Mesendoderm (in vitro differentiated cells): ENCODE measurements around the gene TSPAN33.

Experiments
- DNase-seq: peaks from one replicate; pipeline ENCODE4 v3.0.0; 2013
- H2AK5ac ChIP-seq: 2 replicates; pipeline ENCODE4 v1.6.1; 2013; ENCODE audit warnings: low read length, inconsistent platforms
- H2BK120ac ChIP-seq: 2 replicates; pipeline ENCODE4 v1.6.1; 2013; ENCODE audit warnings: low read depth, mild to moderate bottlenecking, low read length, moderate library complexity, mixed read lengths
- H2BK15ac ChIP-seq: replicated peaks from 2 replicates; pipeline ENCODE4 v1.6.1; 2013; ENCODE audit warnings: low read depth, mild to moderate bottlenecking, moderate library complexity
- H2BK5ac ChIP-seq: 2 replicates; pipeline ENCODE4 v1.6.1; 2013; ENCODE audit warnings: low read length, inconsistent platforms
- H3K18ac ChIP-seq: 2 replicates; pipeline ENCODE4 v1.6.1; 2013; ENCODE audit warnings: mild to moderate bottlenecking, low read length, mixed read lengths
- H3K23ac ChIP-seq: one replicate; pipeline ENCODE4 v1.6.1; 2013; ENCODE audit warnings: low read length
- H3K27ac ChIP-seq: 2 replicates; pipeline ENCODE4 v1.5.1; 2013; ENCODE audit warnings: low read depth, mild to moderate bottlenecking, inconsistent platforms, low read length, moderate library complexity
- H3K27me3 ChIP-seq: 2 replicates; pipeline ENCODE4 v1.6.1; 2013; ENCODE audit warnings: low read length, control low read depth, mild to moderate bottlenecking, inconsistent platforms; ENCODE audit not compliant: insufficient read depth, poor library complexity
- H3K36me3 ChIP-seq: 2 replicates; pipeline ENCODE4 v1.6.1; 2013; ENCODE audit warnings: low read length, inconsistent platforms; ENCODE audit not compliant: control insufficient read depth, insufficient read depth
- H3K4ac ChIP-seq: one replicate; pipeline ENCODE4 v1.6.1; 2013; ENCODE audit warnings: low read depth, mild to moderate bottlenecking, low read length, moderate library complexity
- H3K4me1 ChIP-seq: 2 replicates; pipeline ENCODE4 v1.6.1; 2013; ENCODE audit warnings: low read depth, low read length, inconsistent platforms; ENCODE audit not compliant: control insufficient read depth
- H3K4me2 ChIP-seq: 2 replicates; pipeline ENCODE4 v1.6.1; 2013; ENCODE audit warnings: low read length
- H3K4me3 ChIP-seq: 2 replicates; pipeline ENCODE4 v1.5.1; 2013; ENCODE audit warnings: mild to moderate bottlenecking, low read length
- H3K56ac ChIP-seq: one replicate; pipeline ENCODE4 v1.6.1; 2013; ENCODE audit warnings: low read length
- H3K79me1 ChIP-seq: 2 replicates; pipeline ENCODE4 v1.6.1; 2013; ENCODE audit warnings: low read length, inconsistent platforms
- H3K79me2 ChIP-seq: 2 replicates; pipeline ENCODE4 v1.6.1; 2013; ENCODE audit warnings: mild to moderate bottlenecking, low read length; ENCODE audit not compliant: control insufficient read depth, insufficient read depth
- H3K9ac ChIP-seq: 2 replicates; pipeline ENCODE4 v1.6.1; 2013; ENCODE audit warnings: low read length, inconsistent platforms
- H4K5ac ChIP-seq: one replicate; pipeline ENCODE4 v1.6.1; 2013; ENCODE audit warnings: low read length
- H4K8ac ChIP-seq: one replicate; pipeline ENCODE4 v1.6.1; 2013; ENCODE audit warnings: low read depth, mild to moderate bottlenecking, control low read depth, low read length, moderate library complexity
- WGBS: extraction: QIAGEN DNeasy Blood & Tissue Kit; methylation state at CpG from one replicate; pipeline ENCODE4 v1.1.7; 2013; ENCODE audit warnings: low lambda C conversion rate, missing lambda C conversion rate; ENCODE audit not compliant: insufficient coverage; ENCODE audit errors: extremely low coverage; 5-methylcytosine and 5-hydroxymethylcytosine counted together

Gene TSPAN33

DNA sequence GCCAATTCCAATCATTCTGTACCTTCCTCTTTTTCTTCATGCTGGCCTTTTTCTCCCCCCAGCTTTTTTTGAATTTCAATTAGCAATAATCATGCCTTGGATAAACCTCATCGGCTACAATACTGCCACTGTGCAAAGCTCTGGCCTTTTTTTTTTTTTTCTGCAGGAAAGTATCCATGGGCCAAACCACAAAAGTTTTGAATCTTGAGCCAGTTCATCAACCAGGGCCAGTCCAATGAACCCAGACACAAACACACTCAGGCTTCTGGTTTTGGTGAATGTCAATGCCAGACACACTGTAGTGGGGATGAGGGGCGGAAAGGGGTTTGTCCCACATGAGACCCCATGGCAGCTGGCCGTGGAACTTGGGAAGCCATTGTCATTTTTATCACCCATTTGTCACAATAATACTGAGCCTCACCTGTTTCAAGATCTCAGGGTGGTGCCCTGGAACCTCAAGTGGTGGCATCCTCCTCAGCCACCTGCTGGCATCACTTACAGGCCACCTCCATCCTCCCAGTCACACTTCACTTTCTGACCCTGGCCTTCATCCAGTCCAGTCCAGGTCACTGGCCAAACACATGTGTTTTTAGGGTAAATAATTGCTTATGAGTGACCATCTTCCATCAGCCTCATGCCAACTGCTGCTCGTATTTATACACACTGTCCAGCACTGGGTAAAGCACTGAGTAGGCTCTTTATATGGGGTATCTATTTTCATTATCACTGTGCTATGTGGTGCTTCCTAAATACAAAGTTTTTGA is 40.8 kb upstream of the TSPAN33 start:
- Histone ChIP-seq H3K4ac (no peak overlapping the region), H4K5ac (no peak overlapping the region), H2BK120ac (no peak overlapping the region), H3K4me3 (no peak overlapping the region), H3K18ac (no peak overlapping the region), H2BK5ac (no peak overlapping the region), H3K36me3 (no peaks in the 10 kb centered on the region), H3K79me2 (no peaks in the 10 kb centered on the region), H4K8ac (no peak overlapping the region), H3K4me1 (no peaks in the 10 kb centered on the region), H3K56ac (no peak overlapping the region), H3K79me1 (no peaks in the 10 kb centered on the region), H3K9ac (no peak overlapping the region), H2BK15ac (no peak overlapping the region), H2AK5ac (no peak overlapping the region), H3K27me3 (no peaks in the 10 kb centered on the region), H3K23ac (no peak overlapping the region), H3K27ac (no peak overlapping the region), H3K4me2 (no peak overlapping the region)
- WGBS = no CpG with 5 or more reads among the region's 4 CpGs
- DNase-seq = no peak

DNA sequence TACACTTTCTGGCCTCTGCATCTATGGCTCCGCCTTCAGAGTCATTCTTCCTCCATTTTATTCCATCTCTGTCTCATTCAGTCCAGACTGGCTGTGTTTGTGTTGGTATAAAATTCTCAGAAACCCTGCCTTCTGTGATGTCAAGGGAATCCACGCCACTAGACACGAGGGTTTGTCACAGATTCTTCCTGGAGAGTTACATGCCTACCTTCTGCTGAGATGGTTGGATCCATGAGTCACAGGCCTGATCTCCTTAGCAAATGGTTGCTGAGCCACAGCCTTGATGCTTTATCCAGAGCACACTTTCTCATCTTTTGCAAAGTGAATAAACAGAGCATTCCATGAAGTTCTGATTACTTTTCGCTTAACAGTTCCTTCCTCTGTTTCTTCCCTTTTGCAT is 35.9 kb upstream of the TSPAN33 start:
- Histone ChIP-seq H3K4me1 (no peaks in the 10 kb centered on the region), H3K79me2 (no peaks in the 10 kb centered on the region), H4K5ac (no peak overlapping the region), H3K4me2 (no peak overlapping the region), H4K8ac (no peak overlapping the region), H3K56ac (no peak overlapping the region), H2AK5ac (no peak overlapping the region), H3K4me3 (no peak overlapping the region), H2BK120ac (no peak overlapping the region), H3K36me3 (no peaks in the 10 kb centered on the region), H3K9ac (no peak overlapping the region), H3K79me1 (no peaks in the 10 kb centered on the region), H3K27me3 (no peaks in the 10 kb centered on the region), H3K27ac (no peak overlapping the region), H2BK5ac (no peak overlapping the region), H3K23ac (no peak overlapping the region), H3K4ac (no peak overlapping the region), H3K18ac (no peak overlapping the region), H2BK15ac (no peak overlapping the region)
- DNase-seq = no peak
- no CpG with 5 or more reads among the region's 4 CpGs for WGBS

GRCh38 chr7:129110258-129110981 is 34.1 kb upstream of the TSPAN33 start:
- Histone ChIP-seq H3K79me2 (no peaks in the 10 kb centered on the region), H3K27ac (no peak overlapping the region), H3K9ac (no peak overlapping the region), H3K4me1 (no peaks in the 10 kb centered on the region), H3K36me3 (no peaks in the 10 kb centered on the region), H3K23ac (no peak overlapping the region), H2BK120ac (peak overlapping the region; percentile 86), H3K56ac (peak overlapping the region; percentile 34), H2BK5ac (no peak overlapping the region), H3K27me3 (no peaks in the 10 kb centered on the region), H4K8ac (no peak overlapping the region), H3K18ac (peak overlapping the region; percentile 61), H4K5ac (no peak overlapping the region), H3K4me2 (no peak overlapping the region), H3K4me3 (no peak overlapping the region), H2AK5ac (no peak overlapping the region), H3K79me1 (no peaks in the 10 kb centered on the region), H3K4ac (peak overlapping the region; percentile 72), H2BK15ac (peak overlapping the region; percentile 80)
- peak; percentile 87 for DNase-seq
- no CpG with 5 or more reads among the region's 1 CpG for WGBS

GRCh38 chr7:129110982-129111376 is 33.5 kb upstream of the TSPAN33 start:
- Histone ChIP-seq H2BK120ac (no peak overlapping the region), H3K4me2 (no peak overlapping the region), H2BK15ac (no peak overlapping the region), H3K27ac (no peak overlapping the region), H3K4ac (peak overlapping the region; percentile 72), H3K79me1 (no peaks in the 10 kb centered on the region), H4K8ac (no peak overlapping the region), H3K36me3 (no peaks in the 10 kb centered on the region), H3K18ac (peak overlapping the region; percentile 43), H3K4me1 (no peaks in the 10 kb centered on the region), H3K27me3 (no peaks in the 10 kb centered on the region), H2BK5ac (no peak overlapping the region), H2AK5ac (no peak overlapping the region), H3K9ac (no peak overlapping the region), H3K79me2 (no peaks in the 10 kb centered on the region), H3K4me3 (no peak overlapping the region), H4K5ac (no peak overlapping the region), H3K56ac (peak overlapping the region; percentile 34), H3K23ac (no peak overlapping the region)
- DNase-seq = no peak

DNA sequence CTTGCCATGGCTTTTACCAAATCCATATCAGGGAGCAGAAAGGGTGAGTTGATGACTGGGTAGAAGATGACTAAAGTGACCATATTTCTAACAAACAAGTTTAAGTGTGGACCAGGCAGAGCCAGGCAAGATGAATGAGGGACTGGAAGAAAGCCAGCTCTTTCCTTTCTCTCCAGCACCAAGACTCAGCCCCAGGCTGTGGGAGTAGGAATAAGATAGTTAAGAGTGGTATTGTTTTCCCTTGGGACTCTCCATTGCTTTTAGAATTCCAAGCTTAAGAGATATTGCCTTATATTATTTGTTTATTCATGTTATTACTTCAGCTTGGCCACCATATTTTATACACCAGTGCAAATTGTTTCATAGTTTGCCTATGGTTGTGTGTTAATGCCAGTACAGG is 28.8 kb upstream of the TSPAN33 start:
- Histone ChIP-seq H3K18ac (no peak overlapping the region), H3K23ac (no peak overlapping the region), H3K4me2 (no peak overlapping the region), H3K79me2 (no peaks in the 10 kb centered on the region), H3K56ac (no peak overlapping the region), H3K4me1 (no peaks in the 10 kb centered on the region), H3K27me3 (no peaks in the 10 kb centered on the region), H2BK5ac (no peak overlapping the region), H3K79me1 (no peaks in the 10 kb centered on the region), H3K4me3 (no peak overlapping the region), H2BK15ac (no peak overlapping the region), H4K8ac (no peak overlapping the region), H3K4ac (no peak overlapping the region), H3K36me3 (no peaks in the 10 kb centered on the region), H2BK120ac (no peak overlapping the region), H3K9ac (no peak overlapping the region), H2AK5ac (no peak overlapping the region), H3K27ac (no peak overlapping the region), H4K5ac (no peak overlapping the region)
- DNase-seq = no peak

- H3K56ac ChIP-seq = no peak overlapping the region
- H3K23ac ChIP-seq = no peak overlapping the region
- no peak overlapping the region for H3K4me2 ChIP-seq
- H4K5ac ChIP-seq = no peak overlapping the region
- H4K8ac ChIP-seq = no peak overlapping the region
- no peak overlapping the region for H3K4ac ChIP-seq
- DNase-seq = no peak
- no peak overlapping the region for H3K9ac ChIP-seq
- H2BK5ac ChIP-seq = no peak overlapping the region
- no peak overlapping the region for H3K4me3 ChIP-seq
- H3K27me3 ChIP-seq = no peaks in the 10 kb centered on the region
- H3K18ac ChIP-seq = no peak overlapping the region
- no peak overlapping the region for H2BK15ac ChIP-seq
- no CpG with 5 or more reads among the region's 7 CpGs for WGBS
- no peaks in the 10 kb centered on the region for H3K4me1 ChIP-seq
- no peaks in the 10 kb centered on the region for H3K36me3 ChIP-seq
- H2BK120ac ChIP-seq = no peak overlapping the region
- no peak overlapping the region for H3K27ac ChIP-seq
- no peaks in the 10 kb centered on the region for H3K79me2 ChIP-seq
- no peaks in the 10 kb centered on the region for H3K79me1 ChIP-seq
- no peak overlapping the region for H2AK5ac ChIP-seq
Observed at GRCh38 chr7:129118182-129118581, 26.3 kb upstream of the TSPAN33 start.
